Glomerular endothelial cell (primary cell): ENCODE results near the gene KY. TPM values are rescaled to one million over a fixed set of nuclear protein-coding genes. Genes with fewer than 3 reads are reported as not detected.

ENCODE experiments used
- DNase-seq: peaks from one replicate; pipeline ENCODE4 v3.0.0-alpha.2; 2011; ENCODE audit warnings: low read depth, low spot score; ENCODE audit errors: extremely low read depth
- total RNA-seq: library from RNA; depleted of rRNA; stranded (reverse); fragments of >200 nt; gene quantifications from 2 replicates; pipeline ENCODE4 v1.2.3, GENCODE V29; 2015

Gene KY
- total RNA-seq, 1 donor from 2014 or later, result 0.06 TPM

GRCh38 chr3:134562055-134562454 lies 88.8 kb downstream of the KY start:
- no peak for DNase-seq

GRCh38 chr3:134559591-134559990 lies 91.2 kb downstream of the KY start:
- no peak for DNase-seq

Other genes with a start within 250 kb of the KY start
- 55.4 and 59.3 TPM in 2 replicates for gene ANAPC13, start 165.0 kb downstream of the KY start, total RNA-seq
- gene CEP63, start 165.0 kb downstream of the KY start, total RNA-seq, result 7.5 and 17.0 TPM in 2 replicates
- 11.0 and 25.7 TPM in 2 replicates for gene EPHB1, start 144.2 kb upstream of the KY start, total RNA-seq